MG63 (cell line): ENCODE data around the gene FBXO27. TPM values are rescaled to one million over a fixed set of nuclear protein-coding genes. Genes with fewer than 3 reads are reported as not detected.

ENCODE experiments used
- DNase-seq: peaks from one replicate; pipeline ENCODE4 v3.0.0-alpha.2; 2020
- H3K27me3 ChIP-seq: fragments of 250-450 bp; sonication (Bioruptor Pico); 2 replicates; pipeline ENCODE4 v1.5.1; 2020; ENCODE audit warnings: mild to moderate bottlenecking, moderate library complexity
- H3K36me3 ChIP-seq: fragments of 250-450 bp; sonication (Bioruptor Pico); 2 replicates; pipeline ENCODE4 v1.5.1; 2020; ENCODE audit warnings: mild to moderate bottlenecking, moderate library complexity
- H3K4me3 ChIP-seq: fragments of 250-450 bp; sonication (Bioruptor Pico); 2 replicates; pipeline ENCODE4 v1.5.1; 2020; ENCODE audit warnings: mild to moderate bottlenecking, moderate library complexity
- H3K9me3 ChIP-seq: fragments of 250-450 bp; sonication (Bioruptor Pico); 2 replicates; pipeline ENCODE4 v1.5.1; 2020; ENCODE audit warnings: mild to moderate bottlenecking, moderate library complexity
- total RNA-seq: library from RNA; depleted of rRNA; stranded (reverse); fragments of >200 nt; shearing (Covaris generic); gene quantifications from 2 replicates; pipeline ENCODE4 v1.2.3, GENCODE V29; 2014; ENCODE audit warnings: low replicate concordance

FBXO27 gene
- total RNA-seq, 1 experiment from 2014 or later, result 0.82 TPM

DNA sequence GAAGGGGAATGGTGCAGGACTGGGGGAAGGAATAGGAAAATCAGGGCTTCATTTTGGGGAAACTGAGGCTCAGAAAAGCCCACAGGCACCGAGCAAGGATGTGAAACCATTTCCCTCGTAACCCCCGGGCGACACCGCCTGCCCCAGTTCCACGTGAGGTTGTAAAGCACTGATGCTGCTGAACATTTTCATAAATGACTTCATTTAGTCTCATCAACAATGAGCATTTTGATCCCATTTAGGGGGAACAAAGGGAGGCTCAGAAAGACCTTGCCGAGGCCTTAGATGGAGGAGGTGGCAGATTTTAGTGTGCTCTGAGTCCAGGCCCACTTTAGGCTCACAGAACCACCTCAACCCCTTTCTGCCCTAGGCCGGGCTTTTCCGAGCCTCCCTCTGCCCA is 20.5 kb upstream of the FBXO27 start:
- DNase-seq, result no peak
- no peaks in the 10 kb centered on the region for H3K27me3 ChIP-seq
- H3K9me3 ChIP-seq, result 0 out of 2 replicates have a peak, but pooled peaks cover 3% of the 10 kb centered on the region
- H3K36me3 ChIP-seq, result no peaks in the 10 kb centered on the region
- H3K4me3 ChIP-seq, result no peak overlapping the region

DNA sequence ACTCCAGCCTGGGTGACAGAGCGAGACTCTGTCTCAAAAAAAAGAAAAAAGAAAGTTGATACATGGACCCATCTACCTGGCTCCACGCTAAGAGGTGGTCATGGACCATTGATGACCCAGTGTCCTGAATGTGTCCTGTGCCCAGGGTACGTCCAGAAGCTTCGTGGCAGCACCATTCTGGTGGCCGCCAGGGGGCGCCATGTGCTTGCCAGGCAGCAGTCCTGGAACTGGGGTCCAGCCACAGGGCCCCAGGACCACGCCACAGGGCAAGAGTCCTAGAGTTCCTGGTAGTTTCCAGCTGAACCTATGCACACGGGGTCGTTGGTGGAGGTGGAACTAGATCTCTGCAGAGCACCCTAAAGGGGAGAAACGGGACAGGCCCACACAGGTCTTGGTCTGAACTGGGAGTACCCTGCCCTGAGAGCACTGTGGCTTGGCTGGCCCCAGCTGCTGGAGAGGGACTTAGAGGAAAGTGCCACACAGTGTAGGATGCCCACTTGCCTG is 19.9 kb upstream of the FBXO27 start:
- peak; percentile 67 for DNase-seq
- H3K36me3 ChIP-seq, result no peaks in the 10 kb centered on the region
- no peaks in the 10 kb centered on the region for H3K27me3 ChIP-seq
- H3K9me3 ChIP-seq, result no peaks in the 10 kb centered on the region
- no peak overlapping the region for H3K4me3 ChIP-seq

DNA sequence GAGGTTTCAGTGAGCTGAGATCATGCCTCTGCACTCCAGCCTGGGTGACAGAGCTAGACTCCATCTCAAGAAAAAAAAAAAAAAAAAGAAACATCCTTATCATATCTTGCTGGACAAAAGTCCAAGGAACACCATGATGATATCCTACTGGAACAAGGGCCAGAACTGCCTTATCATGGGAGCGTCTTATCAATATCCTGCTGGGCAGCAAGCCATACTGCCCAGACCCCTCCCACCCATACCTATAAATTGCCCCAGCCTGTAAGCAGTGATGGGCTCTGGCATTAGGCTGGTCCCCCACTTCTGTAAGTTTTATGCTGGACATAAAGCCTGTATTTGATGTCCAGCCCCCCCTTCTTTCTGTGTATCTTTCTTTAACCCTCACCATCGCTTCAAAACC is 14.7 kb upstream of the FBXO27 start:
- H3K36me3 ChIP-seq, result no peaks in the 10 kb centered on the region
- H3K27me3 ChIP-seq, result no peaks in the 10 kb centered on the region
- H3K4me3 ChIP-seq, result no peak overlapping the region
- no peak for DNase-seq
- peaks cover 5% of the 10 kb centered on the region for H3K9me3 ChIP-seq

DNA sequence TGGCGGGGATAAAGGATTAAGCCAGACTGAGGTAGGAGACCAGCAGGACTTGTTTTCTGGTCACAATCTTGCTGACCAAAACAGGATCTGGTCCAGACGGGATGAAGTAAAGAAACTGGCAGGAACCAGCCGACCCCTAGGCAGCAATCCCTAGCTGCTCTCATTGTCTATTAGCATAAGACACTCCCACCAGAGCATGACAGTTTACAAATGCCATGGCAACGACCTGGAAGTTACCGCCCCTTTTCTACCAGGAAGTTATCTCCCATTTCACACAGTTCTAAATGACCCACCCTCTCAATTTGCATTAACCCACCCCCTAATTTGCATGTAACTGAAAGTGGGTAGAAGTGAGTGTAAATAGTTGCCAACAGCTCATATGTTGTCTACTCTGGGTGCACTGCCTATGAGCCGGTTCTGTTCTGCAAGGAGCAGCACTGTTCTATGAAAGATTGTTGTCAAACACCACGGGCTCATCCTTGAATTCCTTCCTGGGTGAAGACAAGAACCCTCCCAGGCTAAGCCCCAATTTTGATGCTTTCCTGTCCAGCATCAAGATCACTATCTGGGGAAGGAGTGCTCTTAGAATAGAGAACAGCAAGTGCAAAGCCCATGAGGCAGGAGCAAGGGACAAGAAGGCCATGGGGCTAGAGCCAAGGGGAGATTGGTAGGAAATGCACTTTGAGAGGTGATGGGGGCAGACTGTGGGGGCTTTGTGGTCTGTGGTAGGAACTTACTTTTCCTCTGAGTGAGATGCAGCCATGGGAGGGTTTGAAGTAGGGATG is 13.9 kb upstream of the FBXO27 start:
- Histone ChIP-seq H3K9me3 (peaks cover 5% of the 10 kb centered on the region), H3K27me3 (no peaks in the 10 kb centered on the region), H3K4me3 (no peak overlapping the region), H3K36me3 (no peaks in the 10 kb centered on the region)
- no peak for DNase-seq

DNA sequence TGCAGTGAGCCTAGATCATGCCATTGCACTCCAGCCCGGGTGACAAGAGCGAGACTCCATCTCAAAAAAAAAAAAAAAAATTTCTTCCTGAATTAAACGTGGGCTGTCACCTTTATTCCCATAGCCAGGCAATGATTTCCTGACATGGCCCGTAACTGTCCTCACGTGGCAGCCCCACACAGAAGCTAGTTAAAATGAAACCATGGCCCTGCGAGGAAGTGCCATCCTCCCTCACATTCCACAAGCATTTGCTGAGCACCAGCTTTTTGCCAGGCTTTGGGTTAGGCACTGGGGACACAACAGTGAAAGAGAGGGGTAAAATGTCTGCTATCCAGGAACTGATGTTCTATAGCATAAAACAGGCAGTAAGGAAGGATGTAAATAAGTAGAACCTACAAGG is 13.2 kb upstream of the FBXO27 start:
- no peak for DNase-seq
- Histone ChIP-seq H3K27me3 (no peaks in the 10 kb centered on the region), H3K36me3 (no peaks in the 10 kb centered on the region), H3K4me3 (no peak overlapping the region), H3K9me3 (peaks cover 5% of the 10 kb centered on the region)

DNA sequence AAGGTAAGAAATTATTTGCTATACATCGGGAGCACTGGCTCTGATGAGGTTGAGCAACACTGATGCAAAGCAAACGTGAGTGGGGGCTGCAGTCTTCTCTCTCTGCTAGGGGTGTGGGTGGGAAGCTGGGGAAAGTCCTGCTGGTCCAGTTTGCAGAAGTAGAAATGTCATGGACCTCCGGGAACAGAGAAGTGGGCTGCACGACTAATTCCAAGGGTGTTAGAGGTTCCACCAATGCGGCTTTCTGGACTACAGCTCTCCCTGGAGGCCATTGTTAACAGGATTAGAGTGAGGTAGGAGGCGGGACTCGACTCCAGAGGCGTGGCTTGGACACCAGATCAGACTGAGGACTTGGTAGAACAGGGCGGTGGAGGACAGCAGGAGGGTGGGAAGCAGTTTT is 5.7 kb upstream of the FBXO27 start:
- Histone ChIP-seq H3K27me3 (no peaks in the 10 kb centered on the region), H3K9me3 (no peaks in the 10 kb centered on the region), H3K4me3 (no peak overlapping the region), H3K36me3 (no peaks in the 10 kb centered on the region)
- peak; percentile 54 for DNase-seq

DNA sequence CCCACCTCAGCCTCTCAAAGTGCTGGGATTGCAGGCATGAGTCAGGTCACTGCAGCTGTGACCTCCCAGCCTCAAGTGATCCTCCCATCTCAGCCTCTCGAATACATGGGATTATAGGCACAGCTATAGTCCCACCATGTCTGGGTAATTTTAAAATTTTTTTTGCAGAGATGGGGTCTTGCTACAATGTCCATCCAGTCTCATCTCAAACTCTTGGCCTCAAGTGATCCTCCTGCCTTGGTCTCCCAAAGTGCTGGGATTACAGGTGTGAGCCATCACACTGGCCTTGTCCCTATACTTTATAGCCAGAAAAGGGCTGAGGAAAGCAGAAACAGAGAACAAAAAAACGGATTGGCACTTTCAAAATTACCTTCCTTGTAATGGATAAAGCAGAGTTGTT is 4.8 kb upstream of the FBXO27 start:
- Histone ChIP-seq H3K4me3 (no peak overlapping the region), H3K27me3 (no peaks in the 10 kb centered on the region), H3K9me3 (no peaks in the 10 kb centered on the region), H3K36me3 (no peaks in the 10 kb centered on the region)
- no peak for DNase-seq

DNA sequence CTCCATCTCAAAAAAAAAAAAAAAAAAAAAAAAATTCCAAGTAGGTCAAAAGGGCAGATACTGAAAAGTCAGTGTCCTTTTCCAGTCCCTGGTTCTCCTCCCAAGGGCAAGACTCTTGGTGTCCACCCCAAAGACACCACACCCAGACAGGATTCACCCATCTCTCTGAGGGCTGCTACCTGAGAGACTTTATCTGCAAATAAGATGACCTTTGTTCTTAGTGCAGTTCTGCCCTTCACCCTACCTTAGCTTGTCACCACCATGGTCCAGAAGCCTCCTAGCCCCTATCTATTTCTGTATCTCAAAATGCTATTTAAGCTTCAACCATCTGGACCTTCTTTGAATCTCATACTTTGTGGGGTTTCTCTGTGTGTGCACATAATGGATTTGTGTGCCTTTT is 4.2 kb upstream of the FBXO27 start:
- DNase-seq, result no peak
- H3K27me3 ChIP-seq, result no peaks in the 10 kb centered on the region
- H3K4me3 ChIP-seq, result no peak overlapping the region
- H3K36me3 ChIP-seq, result no peaks in the 10 kb centered on the region
- no peaks in the 10 kb centered on the region for H3K9me3 ChIP-seq

DNA sequence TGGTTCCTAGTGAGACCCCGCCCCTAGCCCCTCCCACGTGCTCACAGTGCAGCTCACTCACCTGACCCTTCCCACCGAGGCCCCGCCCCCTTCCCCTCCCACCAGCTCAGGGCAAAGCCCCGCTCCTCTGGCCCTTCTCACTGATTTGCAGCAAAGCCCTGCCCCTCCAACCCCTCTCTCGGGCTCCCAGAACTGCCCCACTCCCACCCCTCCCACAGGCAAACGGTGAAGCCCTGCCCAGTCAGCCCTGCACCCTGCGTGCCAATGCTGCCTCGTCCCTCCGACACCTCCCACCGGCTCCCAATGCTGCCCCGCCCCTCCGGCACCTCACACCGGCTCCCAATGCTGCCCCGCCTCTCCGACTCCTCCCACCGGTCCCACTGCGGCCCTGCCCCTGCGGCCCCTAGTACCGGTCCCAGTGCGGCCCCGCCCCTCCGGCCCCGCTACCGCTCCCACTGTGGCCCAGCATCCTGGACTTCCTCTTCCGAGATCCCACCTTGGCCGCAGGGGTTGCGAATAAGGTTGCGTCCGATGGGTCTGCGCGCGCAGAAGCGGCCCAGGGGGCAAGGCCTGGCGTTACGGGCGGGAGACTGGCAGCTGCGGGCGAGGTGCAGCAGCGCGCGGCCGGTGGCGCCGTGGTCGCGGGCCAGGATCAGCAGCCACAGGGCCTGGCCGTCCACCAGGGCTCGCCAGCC is 834 bp downstream of the FBXO27 start:
- no peaks in the 10 kb centered on the region for H3K36me3 ChIP-seq
- 0 out of 2 replicates have a peak, but pooled peaks cover 3% of the 10 kb centered on the region for H3K27me3 ChIP-seq
- DNase-seq, result peak; percentile 91
- peak overlapping the region; percentile 57 for H3K4me3 ChIP-seq
- no peaks in the 10 kb centered on the region for H3K9me3 ChIP-seq

DNA sequence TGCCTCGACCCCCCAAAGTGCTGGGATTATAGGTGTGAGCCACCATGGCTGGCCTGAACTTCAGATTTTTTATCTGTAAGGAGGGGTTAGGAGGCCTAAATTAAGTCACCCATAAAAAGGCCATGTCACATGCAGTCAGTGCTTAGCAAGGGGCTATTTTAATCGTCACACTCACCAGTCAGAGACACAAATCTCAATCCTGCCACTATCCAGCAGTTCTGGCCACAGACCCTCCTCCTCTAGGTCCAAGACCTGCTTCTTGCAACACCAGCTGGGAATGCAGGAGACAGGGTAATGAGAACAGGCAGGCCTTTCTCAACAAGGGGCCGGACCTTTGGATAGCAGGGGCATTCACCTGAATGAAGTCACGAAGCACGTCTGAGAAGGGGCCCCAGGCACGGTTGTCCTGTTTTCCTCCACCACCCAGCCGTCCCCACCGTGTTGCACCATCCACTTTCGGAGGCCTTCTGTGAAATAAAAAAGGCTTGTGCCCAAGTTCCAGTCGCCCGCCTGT is 1.4 kb downstream of the FBXO27 start:
- Histone ChIP-seq H3K27me3 (0 out of 2 replicates have a peak, but pooled peaks cover 3% of the 10 kb centered on the region), H3K9me3 (no peaks in the 10 kb centered on the region), H3K36me3 (no peaks in the 10 kb centered on the region), H3K4me3 (peak overlapping the region; percentile 57)
- no peak for DNase-seq

DNA sequence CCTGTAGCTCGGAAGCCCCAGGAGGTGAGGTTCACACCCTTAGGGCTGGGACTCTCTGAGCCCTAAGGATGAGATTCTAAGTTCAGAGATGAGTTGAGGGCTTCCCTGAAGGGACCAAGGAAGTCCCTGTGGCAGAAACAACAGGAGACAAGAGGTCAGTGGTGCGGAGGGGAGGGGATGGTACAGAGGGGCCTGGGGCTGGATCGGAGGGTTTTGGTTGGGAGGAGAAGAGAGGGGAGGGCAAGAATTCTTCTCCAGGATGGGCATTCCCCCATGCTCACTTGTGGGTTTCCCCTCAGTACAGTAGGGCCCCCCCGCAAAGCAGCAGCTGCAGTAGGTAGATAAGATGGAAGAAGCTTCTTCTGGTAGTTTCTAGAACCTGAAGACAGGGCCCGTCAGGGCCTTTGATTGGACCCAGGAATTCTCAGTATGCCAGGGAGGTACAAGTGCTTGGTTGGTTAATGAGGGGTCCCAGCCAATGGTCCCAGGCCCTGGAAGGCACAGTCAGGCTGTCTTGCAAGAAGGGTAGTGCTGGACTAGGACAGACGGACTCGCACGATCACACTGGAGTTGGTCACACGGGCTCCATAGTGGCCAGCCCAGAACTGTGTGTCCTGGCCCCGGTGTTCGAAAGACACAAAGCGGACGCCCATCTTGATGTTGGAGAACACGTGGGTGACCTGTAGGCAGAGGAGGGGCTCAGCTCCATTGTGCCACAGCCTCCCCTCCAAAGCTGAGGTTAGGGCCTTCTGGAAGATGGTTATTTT is 7.3 kb downstream of the FBXO27 start:
- no peak for DNase-seq
- Histone ChIP-seq H3K36me3 (no peaks in the 10 kb centered on the region), H3K4me3 (no peak overlapping the region), H3K27me3 (peaks cover 5% of the 10 kb centered on the region; the same call in 1 of the 2 replicates), H3K9me3 (no peaks in the 10 kb centered on the region)

DNA sequence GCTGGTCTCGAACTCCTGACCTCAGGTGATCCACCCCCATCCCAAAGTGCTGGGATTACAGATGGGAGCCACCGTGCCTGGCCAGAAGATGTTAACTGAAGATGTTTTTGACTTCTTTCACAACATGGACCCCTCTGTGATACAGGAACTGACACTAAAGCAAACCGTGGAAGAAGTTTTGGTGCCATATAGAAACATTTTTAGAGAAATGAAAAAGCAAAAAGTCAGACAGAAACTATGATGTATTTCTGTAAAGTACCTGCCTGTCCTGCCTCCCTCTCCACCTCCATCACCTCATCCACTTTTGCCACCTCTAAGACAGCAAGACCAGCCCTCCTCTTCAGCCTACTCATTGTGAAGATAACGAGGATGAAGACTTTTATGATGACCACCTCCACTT is 11.3 kb downstream of the FBXO27 start:
- H3K27me3 ChIP-seq, result peaks cover 11% of the 10 kb centered on the region
- DNase-seq, result no peak
- H3K4me3 ChIP-seq, result no peak overlapping the region
- no peaks in the 10 kb centered on the region for H3K9me3 ChIP-seq
- H3K36me3 ChIP-seq, result no peaks in the 10 kb centered on the region

DNA sequence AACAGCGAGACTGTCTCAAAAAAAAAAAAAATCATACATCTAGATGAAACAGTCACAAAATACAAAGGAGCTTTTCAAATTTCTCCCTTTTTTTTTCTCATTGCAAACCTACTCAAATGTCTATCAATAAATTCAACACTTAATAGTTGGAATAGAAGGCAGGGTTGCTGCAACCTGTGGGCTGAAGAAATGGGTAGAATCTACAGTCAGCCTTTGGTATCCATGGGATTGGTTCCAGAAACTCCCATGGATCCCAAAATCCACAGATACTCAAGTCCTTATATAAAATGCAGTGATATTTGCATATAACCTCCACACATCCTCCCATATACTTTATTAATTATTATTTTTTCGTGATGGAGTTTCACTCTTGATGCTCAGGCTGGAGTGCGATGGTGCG is 14.7 kb downstream of the FBXO27 start:
- H3K9me3 ChIP-seq, result no peaks in the 10 kb centered on the region
- no peak overlapping the region for H3K4me3 ChIP-seq
- H3K27me3 ChIP-seq, result peaks cover 14% of the 10 kb centered on the region
- no peaks in the 10 kb centered on the region for H3K36me3 ChIP-seq
- no peak for DNase-seq

DNA sequence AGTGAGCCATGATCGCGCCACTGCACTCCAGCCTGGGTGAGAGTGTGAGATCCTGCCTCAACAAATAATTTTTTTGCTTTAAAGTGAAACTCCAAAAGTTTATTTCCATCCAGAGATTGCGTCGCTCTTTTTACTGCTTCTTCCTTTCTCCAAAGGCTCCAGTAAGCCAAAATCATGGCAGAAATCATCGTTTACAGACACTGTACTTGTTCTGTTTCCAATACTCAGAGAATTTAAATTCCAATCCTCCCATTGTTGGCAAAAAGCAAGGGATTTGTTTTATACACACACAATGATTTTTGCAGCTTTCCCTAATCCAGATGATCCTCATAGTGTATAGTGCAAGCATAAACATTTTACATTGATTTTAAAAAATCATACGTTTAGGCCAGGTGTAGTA is 15.3 kb downstream of the FBXO27 start:
- Histone ChIP-seq H3K4me3 (no peak overlapping the region), H3K27me3 (peaks cover 14% of the 10 kb centered on the region), H3K36me3 (no peaks in the 10 kb centered on the region), H3K9me3 (no peaks in the 10 kb centered on the region)
- DNase-seq, result no peak

DNA sequence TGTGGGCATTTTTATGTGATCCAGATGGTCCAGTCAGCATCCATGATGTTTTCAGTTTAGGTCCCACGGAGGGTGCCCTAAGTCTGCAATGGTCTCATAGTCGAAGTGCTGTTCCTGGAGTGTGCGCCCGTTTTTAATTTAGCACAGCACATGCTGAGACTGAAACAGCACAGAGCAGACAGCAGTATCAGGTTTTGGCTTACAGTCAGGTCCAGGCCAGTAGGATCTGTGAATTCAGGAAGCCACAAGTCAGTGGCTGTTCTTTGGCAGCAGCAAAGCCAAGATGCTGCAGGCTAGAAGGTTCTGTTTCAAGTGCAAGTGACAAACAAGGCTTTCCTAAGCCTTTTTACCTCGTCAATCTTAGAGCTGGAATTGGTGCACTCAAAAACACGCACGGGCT is 18.3 kb downstream of the FBXO27 start:
- H3K27me3 ChIP-seq, result peaks cover 8% of the 10 kb centered on the region
- H3K9me3 ChIP-seq, result no peaks in the 10 kb centered on the region
- H3K4me3 ChIP-seq, result no peak overlapping the region
- H3K36me3 ChIP-seq, result no peaks in the 10 kb centered on the region
- DNase-seq, result no peak

DNA sequence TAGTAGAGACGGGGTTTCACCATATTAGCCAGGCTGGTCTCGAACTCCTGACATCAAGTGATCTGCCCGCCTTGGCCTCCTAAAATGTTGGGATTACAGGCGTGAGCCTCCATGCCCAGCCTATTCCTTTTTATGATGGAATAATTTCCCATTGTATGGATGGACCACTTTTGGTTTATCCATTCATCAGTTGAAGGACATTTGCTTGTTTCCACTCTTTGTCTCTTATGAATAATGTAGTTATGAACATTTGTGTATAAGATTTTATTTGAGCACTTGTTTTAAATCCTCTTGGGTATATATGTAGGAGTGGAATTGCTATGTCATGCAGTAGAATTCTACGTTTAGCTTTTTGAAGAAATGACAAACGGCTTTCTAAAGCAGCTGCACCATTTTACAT is 23.3 kb downstream of the FBXO27 start:
- H3K9me3 ChIP-seq, result no peaks in the 10 kb centered on the region
- no peak for DNase-seq
- H3K4me3 ChIP-seq, result no peak overlapping the region
- no peaks in the 10 kb centered on the region for H3K36me3 ChIP-seq
- no peaks in the 10 kb centered on the region for H3K27me3 ChIP-seq

DNA sequence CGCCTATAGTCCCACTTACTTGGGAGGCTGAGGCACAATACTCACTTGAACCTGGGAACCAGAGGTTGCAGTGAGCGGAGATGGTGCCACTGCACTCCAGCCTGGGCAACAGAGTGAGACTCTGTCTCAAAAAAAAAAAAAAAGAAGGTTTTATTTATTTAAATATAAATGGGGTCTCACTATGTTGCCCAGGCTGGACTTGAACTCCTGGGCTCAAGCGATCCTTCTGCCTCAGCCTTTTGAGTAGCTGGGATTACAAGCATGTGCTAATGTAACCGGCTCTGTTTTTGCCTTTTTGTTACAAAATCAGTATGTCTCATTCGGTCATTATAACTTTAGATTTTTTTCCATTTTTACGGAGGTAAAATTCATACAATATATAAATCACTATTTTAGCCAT is 24.2 kb downstream of the FBXO27 start:
- Histone ChIP-seq H3K4me3 (no peak overlapping the region), H3K9me3 (no peaks in the 10 kb centered on the region)

More for the DNA sequence above, 24.2 kb downstream of the FBXO27 start:
- Histone ChIP-seq H3K36me3 (no peaks in the 10 kb centered on the region), H3K27me3 (no peaks in the 10 kb centered on the region)
- DNase-seq, result no peak
